RKO (cell line): ENCODE measurements around the gene CPOX.

Experiments
- DNase-seq: peaks from one replicate; pipeline ENCODE4 v3.0.0-alpha.2; 2016; ENCODE audit warnings: low spot score

CPOX gene

DNA sequence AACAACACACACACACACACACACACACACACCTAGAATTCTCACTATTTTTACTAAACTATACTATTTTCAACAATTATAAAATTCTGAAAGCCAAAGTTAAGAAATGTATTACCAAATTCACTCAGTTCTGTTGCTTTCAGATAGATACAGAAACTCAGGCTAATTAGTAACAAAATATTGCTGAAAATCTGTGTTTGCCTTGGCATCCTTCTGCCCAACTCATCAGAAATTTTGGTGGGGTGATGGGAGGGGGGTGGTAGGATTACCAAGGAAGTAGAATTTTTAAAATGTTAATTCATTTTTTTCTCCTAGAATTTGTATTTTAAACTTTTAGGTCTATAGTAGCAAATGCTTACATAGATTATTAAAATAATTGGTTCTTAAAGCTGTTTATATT is 2.7 kb upstream of the CPOX start:
- no peak for DNase-seq

DNA sequence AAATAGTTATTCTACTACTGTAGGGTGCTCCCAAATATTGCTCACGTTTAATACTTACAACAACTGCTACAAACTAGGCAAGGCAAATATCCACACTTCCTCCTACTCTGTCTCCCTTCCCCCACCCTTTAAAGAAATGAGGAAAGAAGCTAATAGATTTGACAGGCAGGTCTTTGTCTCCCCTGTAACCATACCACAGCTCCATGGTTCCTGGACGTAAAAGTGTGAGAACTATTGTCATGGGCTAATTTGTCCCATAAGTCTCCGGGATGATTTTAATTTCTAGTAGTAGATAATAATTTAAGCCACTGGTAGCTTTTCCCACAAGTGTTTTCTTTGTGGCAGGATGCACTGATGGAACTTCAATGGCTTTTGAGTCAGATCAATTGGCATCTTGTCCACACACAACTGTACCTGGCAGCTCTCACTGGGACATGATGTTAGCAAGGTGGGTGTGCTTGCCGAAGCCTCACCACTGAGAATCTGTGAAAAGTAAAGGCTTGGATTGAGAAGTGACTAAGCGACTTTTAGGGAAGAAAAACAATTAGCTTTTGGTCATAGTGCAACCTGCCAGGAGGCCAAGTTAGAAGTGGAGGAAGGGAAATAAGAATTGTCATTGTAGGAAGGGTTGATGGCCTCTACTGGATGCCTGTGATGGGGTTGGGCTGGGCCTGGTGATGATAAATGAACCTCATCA is 1.4 kb upstream of the CPOX start:
- DNase-seq, result no peak

DNA sequence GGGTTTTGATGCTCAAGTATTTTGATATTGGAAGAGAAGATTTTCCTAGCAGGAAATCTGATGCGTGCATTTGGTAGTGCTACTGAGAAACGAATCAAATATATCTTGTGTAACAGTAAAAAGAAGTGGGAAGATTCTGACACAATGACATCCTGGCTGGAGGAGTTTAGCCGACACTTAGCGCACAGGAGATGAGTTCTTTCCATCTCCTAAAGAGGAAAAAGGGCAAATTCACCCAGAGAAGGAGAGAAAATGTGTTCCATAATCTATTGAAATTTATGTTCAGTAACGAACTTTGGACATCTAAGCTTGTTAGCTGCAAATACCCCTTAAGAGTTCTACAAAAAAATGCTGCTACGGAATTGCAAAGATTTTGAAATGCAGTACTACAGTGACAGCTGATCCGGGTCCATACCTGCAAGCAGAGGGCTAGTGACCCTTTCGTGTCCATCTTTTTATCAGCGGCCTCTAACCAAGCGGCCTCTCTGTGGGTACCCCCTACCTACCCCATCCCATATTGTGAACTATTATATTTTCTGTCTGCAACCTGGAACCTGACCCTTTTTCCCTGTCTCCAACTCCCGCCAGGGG is 971 bp downstream of the CPOX start:
- DNase-seq, result no peak

DNA sequence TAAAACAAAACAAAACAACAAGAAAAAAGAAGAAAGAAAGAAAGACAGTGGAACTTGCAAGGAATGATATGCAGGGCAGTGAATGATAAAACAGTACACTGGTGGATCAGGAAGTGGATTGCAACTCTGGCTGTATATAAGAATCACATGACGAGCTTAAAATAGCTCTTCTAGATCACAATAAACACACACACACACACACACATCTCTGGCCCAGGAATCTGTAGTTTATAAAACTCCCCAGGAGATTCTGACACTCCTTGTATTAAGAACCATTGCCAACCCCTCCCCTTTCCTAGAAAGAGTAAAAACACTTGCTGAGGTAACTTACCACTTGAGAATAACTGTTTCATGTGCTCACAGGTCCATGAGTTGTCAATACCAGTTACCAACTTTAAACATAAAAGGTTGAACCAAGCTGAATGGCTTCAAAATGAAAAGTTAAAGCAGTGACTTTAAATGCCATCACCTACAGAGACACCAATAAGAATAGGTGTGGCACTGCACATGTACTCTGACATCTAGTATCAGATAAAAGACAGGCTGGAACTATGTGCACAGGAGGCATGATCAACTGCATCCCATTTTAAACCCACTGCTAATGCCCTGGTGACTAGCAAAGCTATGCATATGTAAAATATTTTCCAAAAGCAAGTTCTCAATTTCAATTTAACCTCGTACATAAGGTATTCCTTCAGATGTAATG is 3.9 kb downstream of the CPOX start:
- no peak for DNase-seq

DNA sequence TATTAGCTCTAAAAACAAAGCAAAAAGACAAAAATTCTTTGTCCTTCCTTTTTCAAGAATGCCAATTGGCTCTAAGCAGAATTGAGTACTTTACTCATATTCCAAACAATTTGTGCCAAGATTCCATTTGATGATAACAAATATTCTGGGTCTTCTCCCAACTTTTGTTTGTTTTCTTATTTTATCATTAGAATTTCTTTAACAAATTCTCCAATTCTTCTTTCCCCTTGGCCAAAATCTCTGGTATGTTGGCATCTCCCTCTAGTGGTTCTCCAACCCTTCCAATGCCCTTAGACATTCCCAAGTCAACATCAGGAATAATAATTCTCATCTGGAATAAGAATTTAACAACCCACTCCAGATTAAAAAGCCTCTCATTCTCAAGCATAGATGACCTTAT is 5.3 kb downstream of the CPOX start:
- no peak for DNase-seq

DNA sequence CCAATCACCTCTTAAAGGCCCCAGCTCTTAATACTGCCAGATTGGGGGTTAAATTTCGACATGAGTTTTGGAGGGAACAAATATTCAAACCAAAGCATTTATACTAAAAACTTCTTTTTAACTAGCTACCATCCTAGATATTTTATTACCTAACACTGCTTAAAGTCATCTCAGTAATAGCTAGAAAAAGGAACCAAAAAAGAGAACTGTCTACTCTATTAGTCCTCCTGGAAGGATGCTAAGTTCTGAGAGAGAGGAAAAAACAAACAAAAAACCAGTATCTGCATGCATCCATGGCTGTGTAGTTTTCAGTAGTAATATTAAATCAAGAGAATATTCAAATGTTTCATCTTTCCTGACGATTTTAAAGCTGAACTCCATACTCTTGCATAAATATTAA is 5.8 kb downstream of the CPOX start:
- DNase-seq, result no peak

DNA sequence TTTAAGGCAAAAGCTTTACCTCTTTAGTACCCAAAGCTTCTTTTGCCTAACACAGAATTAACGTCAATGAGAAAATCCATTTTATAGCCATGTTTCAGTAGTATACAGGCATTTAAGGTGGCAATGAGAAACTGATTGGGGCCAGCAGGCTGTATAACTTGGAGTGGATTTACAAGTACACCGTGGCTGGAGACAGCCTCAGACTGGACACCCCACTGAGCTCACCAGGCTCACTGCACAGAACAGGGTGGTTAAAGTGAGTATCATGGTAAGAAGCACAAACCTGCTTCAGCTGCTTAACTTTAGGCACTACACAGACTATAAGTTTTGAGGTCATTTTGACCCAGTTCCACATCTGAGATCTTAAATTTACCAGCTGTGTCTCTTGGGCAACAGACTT is 8.9 kb downstream of the CPOX start:
- no peak for DNase-seq

DNA sequence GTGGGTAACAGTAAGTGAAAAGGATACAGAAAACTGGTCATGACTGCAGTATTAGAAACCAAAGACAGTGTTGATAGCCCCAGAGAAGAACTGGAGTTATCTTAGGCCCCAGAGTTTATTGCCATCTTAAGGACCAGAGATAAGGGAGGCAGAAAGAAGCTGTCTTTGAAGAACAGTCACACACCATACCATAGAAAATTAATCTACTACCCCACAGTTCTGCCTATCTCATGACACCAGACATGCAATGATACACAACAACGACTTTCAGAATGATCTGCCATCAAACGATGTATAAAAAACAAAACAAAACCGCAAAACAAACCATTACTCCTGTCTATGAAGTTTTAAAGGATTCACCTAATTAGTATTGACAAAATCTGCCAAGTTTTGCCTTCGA is 9.6 kb downstream of the CPOX start:
- DNase-seq, result no peak

DNA sequence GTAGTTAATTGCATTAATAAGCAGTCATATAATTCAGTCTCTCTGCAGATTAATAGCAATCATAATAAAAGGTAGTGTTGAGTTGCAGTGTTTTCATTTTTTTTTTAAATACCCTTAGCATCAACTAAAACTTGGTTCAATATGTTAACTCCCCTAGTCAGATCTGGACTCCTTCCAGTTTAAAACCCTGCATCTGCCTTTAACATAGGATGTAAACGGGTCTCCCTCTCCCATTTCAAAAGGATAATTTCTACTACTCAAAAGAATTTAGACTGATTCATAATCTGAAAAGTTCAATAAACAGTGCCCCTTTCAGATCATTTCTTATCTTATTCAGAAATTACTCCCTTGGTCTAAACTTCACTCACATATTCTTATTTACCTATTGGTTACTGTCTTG is 11.4 kb downstream of the CPOX start:
- DNase-seq, result no peak

DNA sequence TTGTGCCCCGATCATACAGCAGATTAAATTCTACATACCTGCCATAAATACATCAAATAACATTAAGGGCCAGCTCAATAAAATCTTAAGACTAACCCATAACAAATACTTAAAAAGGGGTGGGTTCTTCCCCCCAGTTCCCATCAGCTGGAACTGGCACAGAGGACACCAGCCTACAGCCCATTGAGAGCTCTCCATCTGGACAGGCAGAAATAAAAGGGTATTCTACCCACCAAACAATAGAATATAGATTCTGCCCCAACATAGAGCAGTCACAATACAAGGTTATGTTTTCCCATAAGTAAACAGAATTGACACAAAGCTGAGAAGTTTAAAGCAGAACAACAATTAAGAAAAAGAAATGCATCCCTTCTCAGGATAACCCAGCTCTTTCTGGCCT is 11.9 kb downstream of the CPOX start:
- no peak for DNase-seq

DNA sequence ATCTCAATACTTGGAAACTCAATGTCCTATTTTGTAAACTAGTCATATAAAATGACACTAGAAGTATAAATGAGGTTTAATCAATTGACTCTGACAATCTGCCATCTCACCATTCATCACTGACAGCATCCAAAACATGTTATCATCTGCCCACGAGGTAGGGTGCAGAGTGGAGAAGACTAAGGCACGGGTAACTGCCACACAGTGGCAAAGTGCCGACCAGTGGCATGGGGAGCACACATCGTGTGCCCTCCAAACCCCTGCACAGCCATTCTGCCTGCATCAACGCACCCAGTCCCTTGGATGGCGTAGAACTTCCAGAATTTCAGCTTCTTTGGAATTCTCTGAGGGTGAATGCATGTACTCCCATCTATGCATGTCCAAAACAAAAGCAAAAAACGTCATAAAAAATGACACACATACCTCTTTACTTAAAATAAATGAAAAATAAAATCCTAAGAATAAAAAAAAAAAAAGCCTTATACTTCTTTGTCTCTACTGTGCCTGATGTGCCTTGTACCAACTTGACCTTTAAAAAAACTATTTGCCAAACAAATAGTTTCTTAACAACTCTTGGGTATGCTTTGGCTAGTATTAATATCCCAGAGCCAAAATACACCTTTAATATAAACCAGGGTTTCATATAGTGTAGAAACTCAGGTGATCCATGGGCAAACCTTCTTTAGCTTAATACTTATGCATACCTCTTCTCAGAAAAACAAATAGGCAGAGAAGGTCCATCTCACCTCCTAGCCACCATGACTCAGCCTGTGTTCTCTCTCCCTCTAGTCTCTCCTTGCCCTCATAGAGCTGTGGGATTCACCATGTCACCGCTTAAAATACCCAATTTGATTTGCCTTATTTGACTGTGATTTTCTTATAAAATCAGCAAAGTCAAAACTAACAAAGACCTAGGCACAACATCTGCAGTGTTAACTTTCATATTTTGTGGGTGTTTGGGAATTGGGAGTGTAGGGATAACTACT is 12.7 kb downstream of the CPOX start:
- no peak for DNase-seq

DNA sequence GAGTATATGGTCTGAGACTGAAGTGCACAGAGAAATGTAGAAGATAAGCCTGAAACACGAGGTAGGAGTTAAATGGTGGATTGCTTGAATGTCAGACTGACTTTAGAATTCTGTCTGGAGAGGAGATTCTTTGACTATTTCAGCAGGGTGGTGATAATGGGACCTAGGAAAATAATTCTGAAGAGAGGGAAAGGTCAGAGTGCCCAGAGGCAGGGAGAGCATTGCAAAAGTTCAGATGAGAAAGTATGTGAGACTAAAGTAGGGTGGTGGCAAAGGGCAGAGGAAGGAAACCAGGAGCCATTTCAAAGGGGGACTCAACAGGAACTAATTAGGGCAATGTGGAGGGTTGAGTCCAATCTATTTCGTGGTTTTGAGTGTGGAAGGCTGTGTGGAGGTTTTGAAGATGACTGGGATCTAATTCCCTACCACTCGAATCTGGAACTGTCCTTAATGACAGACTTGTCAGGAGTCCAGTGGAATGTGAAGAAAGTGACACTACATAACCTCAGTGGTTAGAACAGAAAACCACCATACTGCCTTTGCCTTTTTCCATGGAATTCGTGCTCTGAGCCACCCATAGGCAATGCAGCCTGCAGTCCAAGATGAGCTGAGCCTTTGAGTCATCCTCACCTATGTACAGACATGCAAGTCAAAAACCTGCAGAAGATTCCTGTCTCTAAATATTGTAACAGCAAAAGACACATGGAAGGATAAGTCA is 16.1 kb downstream of the CPOX start:
- DNase-seq, result no peak

DNA sequence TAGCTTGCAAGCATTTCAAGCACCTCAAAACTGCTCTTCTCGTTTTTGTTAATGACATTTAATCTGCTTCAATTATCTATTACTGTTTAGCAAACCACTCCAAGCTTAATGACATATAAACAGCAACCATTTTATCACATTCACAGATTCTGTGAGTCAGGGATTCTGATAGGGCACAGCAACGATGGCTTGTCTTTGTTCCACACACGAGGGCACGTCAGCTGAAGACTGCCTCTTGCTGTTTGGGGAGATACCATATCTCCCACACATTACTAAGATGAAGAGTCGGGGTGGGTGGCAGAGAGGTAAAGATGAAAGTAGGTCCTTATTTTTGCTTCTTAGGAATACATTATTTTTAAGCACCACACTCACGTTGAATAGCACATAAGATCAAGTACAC is 19.3 kb downstream of the CPOX start:
- no peak for DNase-seq

DNA sequence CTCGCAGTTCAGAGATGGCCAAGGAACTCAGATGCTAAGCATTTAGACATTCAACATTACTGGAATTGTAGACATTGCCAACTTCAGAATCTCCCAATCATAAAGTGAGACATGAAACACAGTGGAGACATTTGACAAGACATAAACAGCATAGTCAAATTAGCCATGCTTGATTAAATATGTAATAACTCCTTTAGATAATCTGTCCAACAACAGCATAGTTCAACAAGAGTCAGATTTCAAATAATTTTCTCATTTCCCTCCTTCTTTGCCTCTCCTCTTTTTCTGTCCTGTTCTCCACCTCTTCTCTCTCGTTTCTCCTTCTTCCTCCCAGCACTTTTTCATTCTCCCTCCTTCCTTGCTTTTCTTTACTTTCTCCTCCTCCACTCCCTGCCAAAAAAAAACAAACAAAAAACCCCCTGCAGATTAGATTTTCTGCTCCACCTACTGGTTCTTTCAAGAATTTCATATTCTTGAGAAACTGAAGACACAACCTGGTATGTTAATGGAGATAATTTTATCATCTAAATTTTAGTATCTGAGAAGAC is 20.2 kb downstream of the CPOX start:
- peak; percentile 29 for DNase-seq

DNA sequence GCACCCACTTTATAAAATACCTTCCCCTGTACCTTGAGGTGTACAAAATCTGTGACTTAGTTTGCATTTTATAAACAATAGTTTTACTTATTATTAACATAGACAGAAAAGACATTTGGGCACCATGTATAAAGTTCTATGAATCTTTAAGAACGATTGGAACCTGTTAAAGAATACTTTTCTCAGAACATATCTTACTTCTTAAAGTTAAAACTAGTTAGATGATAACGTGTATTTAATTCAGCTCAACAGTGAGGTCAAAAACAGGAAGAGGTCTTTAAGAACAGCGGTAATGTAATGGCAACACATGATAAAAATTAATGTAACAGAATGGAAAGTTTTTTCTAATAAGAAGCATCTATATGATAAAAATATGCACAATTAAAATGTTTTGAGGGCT is 25.0 kb downstream of the CPOX start:
- no peak for DNase-seq

DNA sequence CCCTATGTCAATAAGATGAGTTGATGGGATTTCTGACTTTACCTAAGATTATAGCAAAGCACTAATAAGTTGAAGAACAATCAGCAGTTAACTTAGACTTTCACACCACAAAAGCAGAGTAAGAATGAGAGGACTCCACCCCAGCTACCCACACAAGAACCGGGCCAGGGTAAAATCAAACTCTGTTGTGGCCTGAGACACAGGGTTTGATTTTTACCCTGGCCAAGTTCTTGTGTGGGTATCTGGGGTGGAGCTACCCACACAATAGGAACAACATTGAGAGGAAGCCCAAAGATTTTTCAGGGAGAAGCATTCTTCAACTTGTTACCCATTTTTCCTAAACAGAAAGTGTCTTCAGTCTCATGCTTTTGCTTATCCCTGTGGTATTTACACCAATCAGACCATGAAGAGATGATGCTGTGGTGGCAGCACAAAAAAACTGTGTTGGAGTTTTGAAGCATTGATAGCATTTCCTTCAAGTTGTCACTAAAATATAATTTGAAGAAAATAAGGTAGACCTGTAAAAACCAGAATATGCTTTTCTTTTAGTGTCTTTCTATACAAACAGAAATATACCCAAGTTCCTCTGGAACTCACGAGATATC is 25.6 kb downstream of the CPOX start:
- DNase-seq, result no peak

DNA sequence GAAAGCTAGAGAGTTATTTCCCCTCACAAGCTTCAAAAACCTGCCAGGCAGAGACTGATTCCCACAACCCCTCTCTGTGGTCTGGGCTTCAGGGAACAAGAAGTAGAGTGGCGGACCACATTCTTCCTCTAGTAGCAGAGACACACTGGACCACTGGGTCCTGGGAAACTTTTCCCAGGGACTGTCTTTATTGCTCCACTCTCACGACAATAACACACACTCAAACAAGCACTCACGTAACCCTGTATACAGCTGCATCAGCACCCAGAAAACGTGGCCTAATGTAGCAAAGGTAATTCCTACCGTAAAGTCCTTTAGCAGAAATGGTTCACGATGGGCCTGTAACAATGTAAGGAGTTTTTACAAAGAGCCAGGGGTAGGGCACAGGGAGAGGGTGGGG is 27.6 kb downstream of the CPOX start:
- DNase-seq, result no peak

DNA sequence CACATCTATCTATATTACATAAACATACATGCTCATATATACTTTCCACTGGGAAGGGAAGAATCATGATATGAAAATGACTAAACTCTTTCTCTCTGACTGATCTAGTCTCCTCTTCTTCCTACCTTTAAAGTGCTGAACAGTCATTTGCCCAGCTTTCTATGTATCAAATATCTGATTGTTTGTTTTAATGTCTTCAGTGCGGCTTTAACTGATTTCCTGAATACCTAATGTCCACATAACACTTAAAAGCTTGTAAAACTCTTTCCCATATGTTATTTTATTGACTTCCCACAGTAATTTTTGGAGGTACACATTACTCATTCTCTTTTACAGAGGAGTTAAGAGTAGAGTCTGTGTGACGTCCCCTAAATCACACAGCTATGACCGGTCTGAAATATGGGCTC is 28.2 kb downstream of the CPOX start:
- no peak for DNase-seq

DNA sequence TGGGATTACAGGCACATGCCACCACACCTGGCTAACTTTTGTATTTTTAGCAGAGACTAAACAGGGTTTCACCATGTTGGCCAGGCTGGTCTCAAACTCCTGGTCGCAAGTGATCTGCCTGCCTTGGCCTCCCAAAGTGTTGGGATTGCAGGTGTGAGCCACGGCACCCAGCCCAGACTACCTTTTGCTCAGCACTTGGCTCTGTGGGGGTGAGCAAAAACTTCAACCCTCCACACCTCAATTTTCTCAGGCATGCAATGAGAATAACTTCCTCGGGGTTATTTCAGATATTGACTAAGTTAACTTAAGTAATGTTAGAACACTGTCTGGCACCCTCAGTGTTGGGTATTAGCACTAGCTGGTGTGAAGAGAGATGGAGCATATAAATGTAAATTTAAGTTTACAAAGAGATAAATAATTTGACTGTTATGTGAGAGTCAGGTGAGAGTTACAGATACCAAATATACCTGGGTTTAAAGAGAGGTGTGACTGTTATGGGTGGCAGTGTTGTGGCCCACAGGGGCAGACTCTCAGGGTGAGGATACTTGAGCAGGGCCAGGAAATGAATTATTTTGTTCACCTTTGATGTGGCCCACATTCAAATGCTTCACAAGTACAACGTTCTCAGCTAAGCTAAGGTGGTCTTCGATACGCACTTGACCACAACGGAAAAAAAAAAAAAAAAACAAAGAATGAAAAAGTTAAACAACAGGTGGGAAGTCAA is 29.0 kb downstream of the CPOX start:
- no peak for DNase-seq

DNA sequence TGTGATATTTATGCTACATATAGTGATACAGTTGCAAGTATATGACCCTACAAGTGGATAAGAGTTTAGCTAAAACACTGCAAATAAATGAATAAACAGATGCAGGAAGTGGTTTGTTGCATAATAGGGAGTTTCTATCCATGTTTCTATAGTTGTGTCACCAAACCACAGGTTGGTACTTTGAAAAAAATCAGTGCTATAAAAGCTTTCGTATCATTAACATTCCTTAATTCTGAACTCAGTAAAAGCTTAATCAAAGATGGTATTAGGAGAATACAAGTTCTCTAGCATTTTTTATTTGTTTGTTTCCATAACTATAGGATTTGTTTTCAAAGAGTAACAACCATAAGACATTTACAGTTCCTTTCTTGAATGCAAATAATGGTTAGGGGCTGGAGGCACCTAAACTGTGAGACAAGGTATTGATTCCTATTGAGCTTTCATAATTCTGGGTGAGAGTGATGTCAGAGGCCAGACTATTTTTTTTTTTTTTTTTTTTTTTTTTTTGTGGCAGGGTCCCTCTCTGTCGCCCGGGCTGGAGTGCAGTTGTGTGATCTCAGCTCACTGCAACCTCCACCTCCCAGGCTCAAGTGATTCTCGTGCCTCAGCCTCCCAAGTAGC is 29.6 kb downstream of the CPOX start:
- peak; percentile 9 for DNase-seq
